ENCODE results near the gene R3HCC1L.

- no peak for TF ChIP-seq POLR2A (IDR thresholded peaks at IDR 0.05; ENCODE audit: low read length)
- TF ChIP-seq GATA1 (IDR thresholded peaks at IDR 0.05; ENCODE audit: low read depth, low read length) = no peak
Measured at GRCh38 chr10:98270786-98271185, 136.3 kb downstream of the R3HCC1L start.

All from erythroblast (primary cell).